Fibroblast of lung (primary cell): ENCODE measurements around the gene NYNRIN. TPM values are rescaled to one million over a fixed set of nuclear protein-coding genes. Genes with fewer than 3 reads are reported as not detected.

Experiments used
- DNase-seq, 2 donors: peaks; one replicate each; pipeline versions ENCODE4 v3.0.0 to v3.0.0-alpha.2; 2010; ENCODE audit warnings: low read depth in 2 of 2
- H2AFZ ChIP-seq: 2 replicates; pipeline ENCODE4 v1.5.1; 2012; ENCODE audit warnings: low read length, control low read depth, inconsistent platforms
- H3K27ac ChIP-seq: 2 replicates; pipeline ENCODE4 v1.5.1; 2011; ENCODE audit warnings: low read length, control low read depth; ENCODE audit not compliant: insufficient read depth
- H3K27me3 ChIP-seq: 2 replicates; pipeline ENCODE4 v1.5.1; 2011; ENCODE audit warnings: mild to moderate bottlenecking, low read length; ENCODE audit not compliant: control insufficient read depth, insufficient read depth
- H3K36me3 ChIP-seq: 2 replicates; pipeline ENCODE4 v1.5.1; 2011; ENCODE audit warnings: low read length; ENCODE audit not compliant: control insufficient read depth, insufficient read depth
- H3K4me1 ChIP-seq: 2 replicates; pipeline ENCODE4 v1.5.1; 2011; ENCODE audit warnings: low read length; ENCODE audit not compliant: control insufficient read depth, insufficient read depth; ENCODE audit errors: extremely low read depth
- H3K4me2 ChIP-seq: 2 replicates; pipeline ENCODE4 v1.5.1; 2011; ENCODE audit warnings: low read length, control low read depth; ENCODE audit not compliant: insufficient read depth; ENCODE audit errors: extremely low read depth
- H3K4me3 ChIP-seq, 4 experiments: fragments of 200-600 bp in 1 of 4; sonication (generic) in 1 of 4; replicated peaks in 1 of 4; 2 replicates each; pipeline ENCODE4 v1.5.1; 2011 to 2016; ENCODE audit warnings: low read length in 4 of 4, low read depth in 3 of 4, mild to moderate bottlenecking in 3 of 4, control low read depth in 2 of 4, inconsistent platforms in 1 of 4, mixed read lengths in 1 of 4; ENCODE audit not compliant: insufficient read depth in 1 of 4; ENCODE audit errors: control extremely low read depth in 1 of 4
- H3K79me2 ChIP-seq: 2 replicates; pipeline ENCODE4 v1.5.1; 2012; ENCODE audit warnings: mild to moderate bottlenecking, low read length, inconsistent platforms; ENCODE audit not compliant: control insufficient read depth, insufficient read depth
- H3K9ac ChIP-seq: 2 replicates; pipeline ENCODE4 v1.5.1; 2011; ENCODE audit warnings: mild to moderate bottlenecking, low read length, control low read depth; ENCODE audit not compliant: insufficient read depth
- H3K9me3 ChIP-seq: 2 replicates; pipeline ENCODE4 v1.5.1; 2012; ENCODE audit warnings: low read depth, low read length; ENCODE audit not compliant: control insufficient read depth, insufficient read depth
- H4K20me1 ChIP-seq: 2 replicates; pipeline ENCODE4 v1.5.1; 2011; ENCODE audit warnings: low read length; ENCODE audit not compliant: control insufficient read depth, insufficient read depth; ENCODE audit errors: extremely low read depth
- EZH2 ChIP-seq: IDR thresholded peaks from 2 replicates; pipeline ENCODE4 v1.5.1; 2012; ENCODE audit warnings: low read length, control low read depth, mild to moderate bottlenecking; ENCODE audit errors: missing control alignments
- polyA plus RNA-seq, 2 donors: library from polyadenylated mRNA; depleted of rRNA in 1 of 2; stranded (reverse) in 1 of 2; unstranded in 1 of 2; fragments of >200 nt; gene quantifications; 2 replicates each; pipeline ENCODE4 v1.2.1, GENCODE V29; 2011 to 2012; ENCODE audit warnings: missing spikeins in 1 of 2
- total RNA-seq: library from RNA; depleted of rRNA; stranded (reverse); fragments of >200 nt; gene quantifications from 2 replicates; pipeline ENCODE4 v1.2.1, GENCODE V29; 2014
- TF ChIP-seq, protein P1 (sequence below), 2 donors: IDR thresholded peaks in 1 of 2; conservative IDR thresholded peaks in 1 of 2; 1 replicate in 1 of 2; 2 replicates in 1 of 2; pipeline ENCODE4 v1.5.1; 2011 to 2012; ENCODE audit warnings: low read length in 2 of 2, control low read depth in 1 of 2, inconsistent platforms in 1 of 2, low read depth in 1 of 2, mild to moderate bottlenecking in 1 of 2

Gene NYNRIN
- total and polyA plus RNA-seq, 2 donors (not counting 1 experiment from before 2014, with no cell fraction given): 7.7 to 16.2 TPM

- TF ChIP-seq EZH2: no peak
- TF ChIP-seq, protein P1, sequence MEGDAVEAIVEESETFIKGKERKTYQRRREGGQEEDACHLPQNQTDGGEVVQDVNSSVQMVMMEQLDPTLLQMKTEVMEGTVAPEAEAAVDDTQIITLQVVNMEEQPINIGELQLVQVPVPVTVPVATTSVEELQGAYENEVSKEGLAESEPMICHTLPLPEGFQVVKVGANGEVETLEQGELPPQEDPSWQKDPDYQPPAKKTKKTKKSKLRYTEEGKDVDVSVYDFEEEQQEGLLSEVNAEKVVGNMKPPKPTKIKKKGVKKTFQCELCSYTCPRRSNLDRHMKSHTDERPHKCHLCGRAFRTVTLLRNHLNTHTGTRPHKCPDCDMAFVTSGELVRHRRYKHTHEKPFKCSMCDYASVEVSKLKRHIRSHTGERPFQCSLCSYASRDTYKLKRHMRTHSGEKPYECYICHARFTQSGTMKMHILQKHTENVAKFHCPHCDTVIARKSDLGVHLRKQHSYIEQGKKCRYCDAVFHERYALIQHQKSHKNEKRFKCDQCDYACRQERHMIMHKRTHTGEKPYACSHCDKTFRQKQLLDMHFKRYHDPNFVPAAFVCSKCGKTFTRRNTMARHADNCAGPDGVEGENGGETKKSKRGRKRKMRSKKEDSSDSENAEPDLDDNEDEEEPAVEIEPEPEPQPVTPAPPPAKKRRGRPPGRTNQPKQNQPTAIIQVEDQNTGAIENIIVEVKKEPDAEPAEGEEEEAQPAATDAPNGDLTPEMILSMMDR (conservative IDR thresholded peaks at IDR 0.05 in 1 of 2, IDR thresholded peaks at IDR 0.05 in 1 of 2; ENCODE audit: low read depth in 1 of 2, low read length in 2 of 2): no peak
- peak; percentile 92 to 99 for DNase-seq
- H3K4me2 ChIP-seq: peak within 1 kb of the TSS; percentile 87
- H3K4me3 ChIP-seq: peak within 1 kb of the TSS; percentile 79 to 100 (median 90)
- no peaks in the 10 kb centered on the region for H3K9me3 ChIP-seq
- peaks cover 9% of the 10 kb centered on the region for H3K79me2 ChIP-seq
- H3K9ac ChIP-seq: peak within 1 kb of the TSS; percentile 91
- no peaks in the 10 kb centered on the region for H4K20me1 ChIP-seq
- H3K4me1 ChIP-seq: peaks cover 31% of the 10 kb centered on the region
- H3K36me3 ChIP-seq: peaks cover 7% of the 10 kb centered on the region
- H3K27ac ChIP-seq: peak within 1 kb of the TSS; percentile 98
- H3K27me3 ChIP-seq: no peaks in the 10 kb centered on the region
- H2AFZ ChIP-seq: peak within 1 kb of the TSS; percentile 65
These were observed 31.1 kb upstream of the NYNRIN start, which contains the start of gene NFATC4 for GRCh38 chr14:24367514-24368211. Gene NFATC4 (plus strand): TSS chr14:24368184. CDS start chr14:24368341, 157 bp downstream.

DNA sequence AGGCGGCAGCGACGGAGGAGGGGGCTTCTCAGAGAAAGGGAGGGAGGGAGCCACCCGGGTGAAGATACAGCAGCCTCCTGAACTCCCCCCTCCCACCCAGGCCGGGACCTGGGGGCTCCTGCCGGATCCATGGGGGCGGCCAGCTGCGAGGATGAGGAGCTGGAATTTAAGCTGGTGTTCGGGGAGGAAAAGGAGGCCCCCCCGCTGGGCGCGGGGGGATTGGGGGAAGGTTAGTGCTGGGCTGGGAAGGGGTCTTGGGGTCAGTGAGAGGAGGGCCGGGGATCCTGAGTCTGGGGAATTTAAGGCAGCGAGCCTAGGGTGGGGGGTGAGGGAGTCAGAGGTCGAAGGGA is 30.6 kb upstream of the NYNRIN start:
- no peak for TF ChIP-seq EZH2
- TF ChIP-seq, protein P1 (conservative IDR thresholded peaks at IDR 0.05 in 1 of 2, IDR thresholded peaks at IDR 0.05 in 1 of 2; ENCODE audit: low read depth in 1 of 2, low read length in 2 of 2): no peak
- H3K36me3 ChIP-seq: peaks cover 10% of the 10 kb centered on the region
- H3K27me3 ChIP-seq: no peaks in the 10 kb centered on the region
- peaks cover 31% of the 10 kb centered on the region for H3K4me1 ChIP-seq
- H4K20me1 ChIP-seq: no peaks in the 10 kb centered on the region
- no peak overlapping the region for H2AFZ ChIP-seq
- peak overlapping the region; percentile 79 to 100 (median 90) for H3K4me3 ChIP-seq
- peaks cover 9% of the 10 kb centered on the region for H3K79me2 ChIP-seq
- H3K4me2 ChIP-seq: peak overlapping the region; percentile 70
- H3K9ac ChIP-seq: peak overlapping the region; percentile 91
- H3K9me3 ChIP-seq: no peaks in the 10 kb centered on the region
- no peak for DNase-seq
- H3K27ac ChIP-seq: peak overlapping the region; percentile 92

DNA sequence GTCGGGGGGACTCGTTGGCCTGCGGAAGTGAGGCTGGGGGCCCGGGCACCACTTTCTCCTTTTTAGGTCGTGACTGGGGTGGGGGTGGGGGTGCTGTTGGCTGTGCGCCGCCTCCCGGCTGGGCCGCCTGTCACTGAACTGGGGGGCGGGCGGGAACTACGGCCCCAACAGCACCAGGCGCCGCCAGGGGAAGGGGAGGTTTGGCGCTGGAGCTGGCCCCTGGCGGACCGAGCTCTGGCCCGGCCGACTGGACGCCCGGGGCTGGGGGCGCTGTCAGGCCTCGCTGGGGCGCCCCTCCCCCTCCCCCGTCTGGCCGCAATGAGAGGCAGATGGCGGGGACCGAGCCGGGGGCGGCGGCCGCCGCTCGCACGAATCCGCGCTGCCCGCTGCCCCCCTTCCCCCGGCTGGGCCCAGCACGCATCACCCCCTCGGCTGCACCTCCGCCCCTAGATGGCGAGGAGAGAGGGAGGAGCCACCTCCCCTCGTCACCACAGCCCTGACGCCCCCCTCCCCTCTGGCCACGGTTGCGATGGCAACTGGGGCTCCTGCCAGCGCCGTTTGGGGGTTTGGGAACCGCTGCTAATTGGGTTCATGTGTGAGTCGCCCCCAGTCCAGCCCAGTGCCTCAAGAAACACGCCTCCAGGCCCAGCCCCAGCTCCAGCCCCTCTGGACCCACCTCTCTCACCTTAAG is 30.1 kb upstream of the NYNRIN start:
- no peaks in the 10 kb centered on the region for H3K27me3 ChIP-seq
- no peaks in the 10 kb centered on the region for H3K9me3 ChIP-seq
- peak overlapping the region; percentile 92 for H3K27ac ChIP-seq
- TF ChIP-seq, protein P1 (conservative IDR thresholded peaks at IDR 0.05 in 1 of 2, IDR thresholded peaks at IDR 0.05 in 1 of 2; ENCODE audit: low read depth in 1 of 2, low read length in 2 of 2): no peak
- TF ChIP-seq EZH2: no peak
- H3K4me1 ChIP-seq: peaks cover 31% of the 10 kb centered on the region
- no peak overlapping the region for H2AFZ ChIP-seq
- H3K4me3 ChIP-seq: peak overlapping the region; percentile 79 to 100 (median 90)
- peaks cover 9% of the 10 kb centered on the region for H3K79me2 ChIP-seq
- peak overlapping the region; percentile 87 for H3K4me2 ChIP-seq
- no peaks in the 10 kb centered on the region for H4K20me1 ChIP-seq
- H3K9ac ChIP-seq: peak overlapping the region; percentile 91
- DNase-seq: peak; percentile 69 to 75
- peaks cover 15% of the 10 kb centered on the region for H3K36me3 ChIP-seq
